Psoas muscle (tissue), 8 donors: ENCODE measurements around the gene SNX8. TPM values are rescaled to one million over a fixed set of nuclear protein-coding genes. Genes with fewer than 3 reads are reported as not detected.
A peak's percentile ranks its signal among the peaks of the same experiment; 100 is the strongest.

Experiments
- ATAC-seq, 4 donors: fragments of 200-7000 bp; cut with Tn5 transposase; one replicate each; pipeline ENCODE4 v1.9.1; 2020; ENCODE audit warnings: moderate library complexity in 3 of 4, mild to moderate bottlenecking in 2 of 4
- DNase-seq, 2 donors: peaks; one replicate each; pipeline ENCODE4 v3.0.0-alpha.2; 2020
- H3K27ac ChIP-seq: fragments of 200-600 bp; one replicate; pipeline ENCODE4 v1.8.0; 2022
- H3K27me3 ChIP-seq, 3 donors: fragments of 200-600 bp in 1 of 3; one replicate each; pipeline versions ENCODE4 v1.6.1 to v1.8.0; 2013 to 2022; ENCODE audit warnings: low read length in 2 of 3, mild to moderate bottlenecking in 2 of 3, moderate library complexity in 1 of 3; ENCODE audit not compliant: insufficient read depth in 3 of 3
- H3K36me3 ChIP-seq, 2 donors: fragments of 200-600 bp in 1 of 2; one replicate each; pipeline versions ENCODE4 v1.6.1 to v1.8.0; 2013 to 2022; ENCODE audit warnings: low read depth in 1 of 2, mild to moderate bottlenecking in 1 of 2, moderate library complexity in 1 of 2; ENCODE audit not compliant: insufficient read depth in 1 of 2
- H3K4me1 ChIP-seq: fragments of 200-600 bp; one replicate; pipeline ENCODE4 v1.8.0; 2022
- H3K4me3 ChIP-seq: fragments of 200-600 bp; one replicate; pipeline ENCODE4 v1.8.0; 2022; ENCODE audit warnings: mild to moderate bottlenecking
- H3K9me3 ChIP-seq: fragments of 200-600 bp; one replicate; pipeline ENCODE4 v1.8.0; 2022
- CTCF ChIP-seq: fragments of 200-600 bp; IDR thresholded peaks from one replicate; pipeline ENCODE4 v1.8.0; 2022; ENCODE audit warnings: antibody characterized with exemption
- WGBS, 3 donors: extraction: QIAGEN DNeasy Blood & Tissue Kit; methylation state at CpG; one replicate each; pipeline versions ENCODE4 v1.1.6 to v1.1.7; 2013; 5-methylcytosine and 5-hydroxymethylcytosine counted together
- intact Hi-C, 2 donors: fragments of 100-400 bp; cut with DNase I; formaldehyde crosslinking; loops; one replicate each; pipeline versions ENCODE4 v1.11.0 to v1.14.2; 2022
- polyA plus RNA-seq, 3 donors: library from polyadenylated mRNA; stranded (reverse); fragments of 200-250 nt; gene quantifications; one replicate each; pipeline ENCODE4 v1.2.3, GENCODE V29; 2013
- total RNA-seq, 4 donors: library from RNA; stranded (reverse); fragmentation: NEBNext Ultra II Directional in 2 of 4; extraction: Animal tissue kit (Norgen Biotek cat#: 25700) in 2 of 4; gene quantifications; one replicate each; pipeline versions ENCODE4 v1.2.1 to v1.2.4, GENCODE V29; 2021 to 2023
- donor health status: healthy with polysubstance abuse.
- donor health status: DM: no; HTN: no; CAD: no; lungs with moderate emphysema.
- donor health status: Bipolar disorder and iron deficiency.
- donor health status: healthy.
- donor health status: DM: yes; HTN: yes; CAD: no.
- donor health status: DM: no; HTN: no; CAD: no.
- donor health status: DM: no; HTN: no; CAD: no.
- donor health status: DM: yes; HTN: yes; CAD: no.

SNX8 gene
- total and polyA plus RNA-seq, 7 donors: 8.4 to 25.1 (median 14.3) TPM

DNA sequence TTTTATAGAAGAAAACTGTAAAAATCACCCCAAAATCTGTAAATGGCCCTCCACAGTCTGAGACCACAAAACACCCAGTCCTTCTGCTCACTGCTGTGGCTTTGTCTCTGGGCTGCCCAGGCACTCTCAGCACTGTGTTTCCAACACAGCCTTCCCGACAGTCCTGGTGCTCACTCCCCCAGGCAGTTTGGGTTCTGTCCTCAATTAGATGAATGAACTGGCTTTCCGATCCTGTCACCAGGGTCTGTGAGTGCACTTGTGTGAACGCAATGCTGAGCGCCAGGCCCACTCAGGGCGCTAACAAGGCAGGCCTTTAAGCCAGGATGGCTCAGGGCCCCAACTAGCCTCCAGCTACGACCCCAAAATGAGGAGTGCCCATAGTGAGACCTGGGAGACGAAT lies 84.8 kb downstream of the SNX8 start:
- Histone ChIP-seq H3K9me3 (no peaks in the 10 kb centered on the region), H3K27ac (no peak overlapping the region), H3K4me1 (peaks cover 29% of the 10 kb centered on the region), H3K4me3 (no peak overlapping the region), H3K27me3 (no peaks in the 10 kb centered on the region), H3K36me3 (peaks cover 0 to 45% of the 10 kb centered on the region in 2 donors)
- ATAC-seq: no peak
- intact Hi-C loops: no loop called here
- no peak for TF ChIP-seq CTCF
- peak in 1 of 2 donors; percentile 26 for DNase-seq
- WGBS, 3 donors: 93 to 96% (median 96%) methylated on average over 7 of the region's 7 CpGs

GRCh38 chr7:2228921-2229320 lies 85.3 kb downstream of the SNX8 start:
- WGBS, 3 donors: 87 to 91% (median 89%) methylated on average over 8 of the region's 8 CpGs
- H3K9me3 ChIP-seq: no peaks in the 10 kb centered on the region
- intact Hi-C loops: no loop called here
- H3K27ac ChIP-seq: no peak overlapping the region
- peaks cover 0 to 40% of the 10 kb centered on the region in 2 donors for H3K36me3 ChIP-seq
- H3K27me3 ChIP-seq: no peaks in the 10 kb centered on the region
- no peak overlapping the region for H3K4me3 ChIP-seq
- ATAC-seq (no peak), DNase-seq (peak in 1 of 2 donors; percentile 26)
- no peak for TF ChIP-seq CTCF
- H3K4me1 ChIP-seq: peaks cover 35% of the 10 kb centered on the region

- peaks cover 0 to 48% of the 10 kb centered on the region in 2 donors for H3K36me3 ChIP-seq
- DNase-seq (no peak), ATAC-seq (no peak)
These were observed 86.5 kb downstream of the SNX8 start for GRCh38 chr7:2227699-2228098.

GRCh38 chr7:2225830-2226229 lies 88.4 kb downstream of the SNX8 start:
- H3K9me3 ChIP-seq: no peaks in the 10 kb centered on the region
- ATAC-seq: no peak
- no peaks in the 10 kb centered on the region for H3K27me3 ChIP-seq
- intact Hi-C loops: no loop called here
- 96% methylated on average over 13 of the region's 13 CpGs for WGBS, 3 donors
- peaks cover 0 to 65% of the 10 kb centered on the region in 2 donors for H3K36me3 ChIP-seq
- H3K4me1 ChIP-seq: peaks cover 25% of the 10 kb centered on the region
- TF ChIP-seq CTCF: no peak
- DNase-seq: no peak
- H3K27ac ChIP-seq: peak overlapping the region; percentile 75
- no peak overlapping the region for H3K4me3 ChIP-seq

More at GRCh38 chr7:2227699-2228098, 86.5 kb downstream of the SNX8 start:
- H3K4me3 ChIP-seq: no peak overlapping the region
- 87 to 88% (median 88%) methylated on average over 15 of the region's 15 CpGs for WGBS, 3 donors
- TF ChIP-seq CTCF: no peak
- intact Hi-C loops: no loop called here
- H3K27me3 ChIP-seq: no peaks in the 10 kb centered on the region
- peaks cover 38% of the 10 kb centered on the region for H3K4me1 ChIP-seq
- H3K27ac ChIP-seq: no peak overlapping the region
- H3K9me3 ChIP-seq: no peaks in the 10 kb centered on the region

- H3K9me3 ChIP-seq: no peaks in the 10 kb centered on the region
- peak overlapping the region; percentile 75 for H3K27ac ChIP-seq
- 60 to 79% (median 67%) methylated on average over 14 of the region's 14 CpGs for WGBS, 3 donors
- DNase-seq (no peak), ATAC-seq (peak; percentile 17 to 58 (median 38))
- no peak overlapping the region for H3K4me3 ChIP-seq
- no peaks in the 10 kb centered on the region for H3K27me3 ChIP-seq
- intact Hi-C loops: no loop called here
- peaks cover 0 to 70% of the 10 kb centered on the region in 2 donors for H3K36me3 ChIP-seq
- peaks cover 22% of the 10 kb centered on the region for H3K4me1 ChIP-seq
- TF ChIP-seq CTCF: no peak
These were observed 88.9 kb downstream of the SNX8 start for GRCh38 chr7:2225336-2225735.
